Skin epidermis (tissue), 12 donors: ENCODE data around the gene BTBD2.

Source experiments
- H3K27ac ChIP-seq, 21 experiments: fragments of 200-600 bp; sonication (generic) in 11 of 21; one replicate each; pipeline ENCODE4 v1.5.0; 2020; ENCODE audit warnings: mild to moderate bottlenecking in 3 of 21, inconsistent platforms in 2 of 21, moderate library complexity in 2 of 21
- H3K4me3 ChIP-seq, 7 experiments: fragments of 200-600 bp; sonication (generic) in 2 of 7; one replicate each; pipeline ENCODE4 v1.5.0; 2020; ENCODE audit warnings: inconsistent platforms in 2 of 7, mild to moderate bottlenecking in 2 of 7, moderate library complexity in 1 of 7

Gene BTBD2

DNA sequence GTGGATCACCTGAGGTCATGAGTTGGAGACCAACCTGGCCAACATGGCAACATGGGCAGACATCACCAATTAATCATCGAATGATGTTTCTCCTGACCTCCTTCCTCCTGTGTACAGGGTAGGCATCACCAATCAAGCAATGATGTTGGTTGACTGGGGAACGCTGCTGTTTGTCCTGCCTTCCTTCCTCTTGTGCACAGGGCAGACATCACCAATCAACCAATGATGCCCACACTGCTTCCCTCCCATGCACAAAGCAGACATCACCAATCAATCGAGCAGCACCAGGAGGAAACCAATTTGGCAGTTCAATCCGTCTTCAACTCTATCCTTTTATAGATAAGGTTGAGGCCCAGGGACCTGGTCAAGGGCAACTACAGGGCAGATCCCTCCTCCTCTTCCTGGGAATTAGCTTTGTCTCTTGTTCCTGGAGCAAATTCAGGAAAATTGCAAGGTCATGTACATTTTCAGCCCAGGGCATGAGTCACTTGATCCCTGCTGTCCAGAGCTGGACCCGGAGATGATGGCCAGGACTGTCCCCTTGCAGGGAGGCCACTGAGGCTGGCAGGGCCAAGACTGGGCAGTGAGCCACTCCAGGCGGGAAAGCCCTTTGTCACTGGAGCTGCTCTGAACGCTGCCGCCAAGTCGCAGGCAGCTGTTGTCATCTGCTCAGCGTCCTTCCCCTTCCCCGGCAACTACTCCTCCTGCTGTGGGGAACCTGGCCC, 79.9 kb downstream of the BTBD2 start:
- Histone ChIP-seq H3K27ac (peak overlapping the region in 2 of 21 experiments; percentile 17 to 39), H3K4me3 (no peak overlapping the region)
